ENCODE measurements around the gene BCAP31.
"Not testable (repeated sequence)": the region's sequence is repeated elsewhere in the genome, so short reads cannot be mapped to it uniquely, and the experiment has no call there.

Gene BCAP31

GRCh38 chrX:153755136-153755535 is 30.9 kb upstream of the BCAP31 start:
- Histone ChIP-seq H3K27ac (ENCODE audit: low read depth in 2 of 2, low read length in 2 of 2) (no peak overlapping the region), H3K4me1 (ENCODE audit: control insufficient read depth in 2 of 2, insufficient read depth in 2 of 2, low read length in 2 of 2) (no peaks in the 10 kb centered on the region), H3K4me3 (ENCODE audit: low read length in 2 of 2) (no peak overlapping the region), H3K27me3 (ENCODE audit: control insufficient read depth in 2 of 2, insufficient read depth in 2 of 2, low read length in 2 of 2) (peaks cover 0 to 2% of the 10 kb centered on the region in 2 donors), H3K9me3 (ENCODE audit: control insufficient read depth in 2 of 2, low read length in 2 of 2) (peaks cover 0 to 2% of the 10 kb centered on the region in 2 donors), H3K36me3 (ENCODE audit: control insufficient read depth in 2 of 2, insufficient read depth in 2 of 2, low read length in 2 of 2) (no peaks in the 10 kb centered on the region), H3K9ac (ENCODE audit: low read depth in 1 of 2, low read length in 2 of 2) (no peak overlapping the region)

GRCh38 chrX:153750127-153750774 is 26.1 kb upstream of the BCAP31 start:
- H3K36me3 ChIP-seq (ENCODE audit: control insufficient read depth in 2 of 2, insufficient read depth in 2 of 2, low read length in 2 of 2), result no peaks in the 10 kb centered on the region
- no peak overlapping the region for H3K27ac ChIP-seq (ENCODE audit: low read depth in 2 of 2, low read length in 2 of 2)
- no peaks in the 10 kb centered on the region for H3K4me1 ChIP-seq (ENCODE audit: control insufficient read depth in 2 of 2, insufficient read depth in 2 of 2, low read length in 2 of 2)
- H3K27me3 ChIP-seq (ENCODE audit: control insufficient read depth in 2 of 2, insufficient read depth in 2 of 2, low read length in 2 of 2), result peaks cover 0 to 2% of the 10 kb centered on the region in 2 donors
- no peak overlapping the region for H3K4me3 ChIP-seq (ENCODE audit: low read length in 2 of 2)
- no peaks in the 10 kb centered on the region for H3K9me3 ChIP-seq (ENCODE audit: control insufficient read depth in 2 of 2, low read length in 2 of 2)
- no peak overlapping the region for H3K9ac ChIP-seq (ENCODE audit: low read depth in 1 of 2, low read length in 2 of 2)

DNA sequence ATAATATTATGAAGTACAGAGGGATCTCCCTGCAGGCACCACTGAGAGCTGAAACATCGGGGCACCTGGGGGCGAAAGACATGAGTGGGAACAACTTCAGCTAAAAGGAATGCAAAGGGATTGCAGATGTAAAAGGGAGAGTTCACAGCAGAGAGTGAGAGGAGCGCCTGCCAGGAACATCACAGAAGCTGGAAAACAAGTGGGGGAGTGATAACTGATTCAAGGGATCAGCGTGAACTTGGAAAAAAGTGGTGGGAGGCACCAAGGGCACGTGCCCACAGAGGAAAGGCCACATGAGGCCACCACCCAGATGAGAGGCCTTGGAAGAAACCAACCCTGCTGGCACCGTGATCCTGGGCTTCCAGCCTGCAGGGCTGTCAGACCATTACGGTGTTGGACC is 24.8 kb upstream of the BCAP31 start:
- H3K4me3 ChIP-seq (ENCODE audit: low read length in 2 of 2); H3K27me3 ChIP-seq (ENCODE audit: control insufficient read depth in 2 of 2, insufficient read depth in 2 of 2, low read length in 2 of 2): not testable (repeated sequence)

DNA sequence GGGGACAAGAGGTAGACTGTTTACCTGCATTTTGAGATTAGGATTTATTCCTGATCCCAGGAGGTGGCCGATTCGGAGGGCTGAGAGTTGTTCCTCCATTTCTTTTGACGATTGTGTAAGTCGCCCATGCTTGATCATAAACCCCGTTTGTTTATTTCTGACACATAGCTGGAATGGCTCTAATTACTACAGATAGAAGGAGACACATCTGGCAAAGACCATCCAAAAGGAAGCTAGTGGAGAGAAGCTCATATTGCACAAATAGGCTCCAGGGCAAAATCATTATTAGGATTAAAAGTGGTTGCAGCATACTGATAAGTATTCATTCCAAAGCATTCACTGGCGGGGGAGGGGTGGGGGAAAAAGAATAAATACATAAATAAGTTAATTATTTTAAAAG is 22.8 kb upstream of the BCAP31 start:
- H3K4me1 ChIP-seq (ENCODE audit: control insufficient read depth in 2 of 2, insufficient read depth in 2 of 2, low read length in 2 of 2); H3K9ac ChIP-seq (ENCODE audit: low read depth in 1 of 2, low read length in 2 of 2); H3K27ac ChIP-seq (ENCODE audit: low read depth in 2 of 2, low read length in 2 of 2); H3K36me3 ChIP-seq (ENCODE audit: control insufficient read depth in 2 of 2, insufficient read depth in 2 of 2, low read length in 2 of 2); H3K27me3 ChIP-seq (ENCODE audit: control insufficient read depth in 2 of 2, insufficient read depth in 2 of 2, low read length in 2 of 2); H3K9me3 ChIP-seq (ENCODE audit: control insufficient read depth in 2 of 2, low read length in 2 of 2); H3K4me3 ChIP-seq (ENCODE audit: low read length in 2 of 2): not testable (repeated sequence)

More for the DNA sequence above, 24.8 kb upstream of the BCAP31 start:
- H3K4me1 ChIP-seq (ENCODE audit: control insufficient read depth in 2 of 2, insufficient read depth in 2 of 2, low read length in 2 of 2); H3K36me3 ChIP-seq (ENCODE audit: control insufficient read depth in 2 of 2, insufficient read depth in 2 of 2, low read length in 2 of 2); H3K27ac ChIP-seq (ENCODE audit: low read depth in 2 of 2, low read length in 2 of 2); H3K9me3 ChIP-seq (ENCODE audit: control insufficient read depth in 2 of 2, low read length in 2 of 2); H3K9ac ChIP-seq (ENCODE audit: low read depth in 1 of 2, low read length in 2 of 2): not testable (repeated sequence)

- H3K36me3 ChIP-seq (ENCODE audit: control insufficient read depth in 2 of 2, insufficient read depth in 2 of 2, low read length in 2 of 2), result no peaks in the 10 kb centered on the region
- H3K27me3 ChIP-seq (ENCODE audit: control insufficient read depth in 2 of 2, insufficient read depth in 2 of 2, low read length in 2 of 2), result peaks cover 0 to 2% of the 10 kb centered on the region in 2 donors
- H3K4me3 ChIP-seq (ENCODE audit: low read length in 2 of 2), result no peak overlapping the region
- no peak overlapping the region for H3K27ac ChIP-seq (ENCODE audit: low read depth in 2 of 2, low read length in 2 of 2)
- H3K9ac ChIP-seq (ENCODE audit: low read depth in 1 of 2, low read length in 2 of 2), result no peak overlapping the region
- no peaks in the 10 kb centered on the region for H3K9me3 ChIP-seq (ENCODE audit: control insufficient read depth in 2 of 2, low read length in 2 of 2)
- peaks cover 3 to 4% of the 10 kb centered on the region in 2 donors for H3K4me1 ChIP-seq (ENCODE audit: control insufficient read depth in 2 of 2, insufficient read depth in 2 of 2, low read length in 2 of 2)
Measured at GRCh38 chrX:153746359-153746758, 22.2 kb upstream of the BCAP31 start.

DNA sequence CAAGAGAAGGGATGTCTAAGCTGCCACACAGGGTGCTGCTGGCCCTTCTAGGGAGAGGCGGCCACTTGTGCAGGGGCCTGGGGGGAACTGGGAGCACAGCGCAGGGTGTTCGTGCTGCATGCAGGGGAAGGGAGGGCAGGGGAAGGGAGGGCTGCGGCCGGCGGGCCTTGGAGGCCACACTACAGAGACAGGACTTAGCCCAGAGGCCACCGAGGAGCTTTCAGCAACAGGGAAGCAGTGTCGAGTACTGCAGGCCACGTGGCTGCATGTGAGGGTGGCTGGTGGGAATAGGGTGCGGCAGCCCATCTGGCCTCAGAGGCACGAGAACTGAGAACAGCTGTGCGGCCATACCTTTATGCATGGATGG is 20.9 kb upstream of the BCAP31 start:
- H3K9me3 ChIP-seq (ENCODE audit: control insufficient read depth in 2 of 2, low read length in 2 of 2); H3K4me3 ChIP-seq (ENCODE audit: low read length in 2 of 2); H3K4me1 ChIP-seq (ENCODE audit: control insufficient read depth in 2 of 2, insufficient read depth in 2 of 2, low read length in 2 of 2); H3K27me3 ChIP-seq (ENCODE audit: control insufficient read depth in 2 of 2, insufficient read depth in 2 of 2, low read length in 2 of 2); H3K27ac ChIP-seq (ENCODE audit: low read depth in 2 of 2, low read length in 2 of 2); H3K9ac ChIP-seq (ENCODE audit: low read depth in 1 of 2, low read length in 2 of 2); H3K36me3 ChIP-seq (ENCODE audit: control insufficient read depth in 2 of 2, insufficient read depth in 2 of 2, low read length in 2 of 2): not testable (repeated sequence)

GRCh38 chrX:153744210-153745066 is 20.3 kb upstream of the BCAP31 start:
- H3K36me3 ChIP-seq (ENCODE audit: control insufficient read depth in 2 of 2, insufficient read depth in 2 of 2, low read length in 2 of 2), result no peaks in the 10 kb centered on the region
- no peaks in the 10 kb centered on the region for H3K9me3 ChIP-seq (ENCODE audit: control insufficient read depth in 2 of 2, low read length in 2 of 2)
- H3K4me1 ChIP-seq (ENCODE audit: control insufficient read depth in 2 of 2, insufficient read depth in 2 of 2, low read length in 2 of 2), result peaks cover 3 to 4% of the 10 kb centered on the region in 2 donors
- H3K4me3 ChIP-seq (ENCODE audit: low read length in 2 of 2), result peak overlapping the region in 1 of 2 donors; percentile 10
- peak overlapping the region in 1 of 2 donors; percentile 64 for H3K9ac ChIP-seq (ENCODE audit: low read depth in 1 of 2, low read length in 2 of 2)
- peaks cover 0 to 2% of the 10 kb centered on the region in 2 donors for H3K27me3 ChIP-seq (ENCODE audit: control insufficient read depth in 2 of 2, insufficient read depth in 2 of 2, low read length in 2 of 2)
- peak overlapping the region; percentile 61 to 63 for H3K27ac ChIP-seq (ENCODE audit: low read depth in 2 of 2, low read length in 2 of 2)

DNA sequence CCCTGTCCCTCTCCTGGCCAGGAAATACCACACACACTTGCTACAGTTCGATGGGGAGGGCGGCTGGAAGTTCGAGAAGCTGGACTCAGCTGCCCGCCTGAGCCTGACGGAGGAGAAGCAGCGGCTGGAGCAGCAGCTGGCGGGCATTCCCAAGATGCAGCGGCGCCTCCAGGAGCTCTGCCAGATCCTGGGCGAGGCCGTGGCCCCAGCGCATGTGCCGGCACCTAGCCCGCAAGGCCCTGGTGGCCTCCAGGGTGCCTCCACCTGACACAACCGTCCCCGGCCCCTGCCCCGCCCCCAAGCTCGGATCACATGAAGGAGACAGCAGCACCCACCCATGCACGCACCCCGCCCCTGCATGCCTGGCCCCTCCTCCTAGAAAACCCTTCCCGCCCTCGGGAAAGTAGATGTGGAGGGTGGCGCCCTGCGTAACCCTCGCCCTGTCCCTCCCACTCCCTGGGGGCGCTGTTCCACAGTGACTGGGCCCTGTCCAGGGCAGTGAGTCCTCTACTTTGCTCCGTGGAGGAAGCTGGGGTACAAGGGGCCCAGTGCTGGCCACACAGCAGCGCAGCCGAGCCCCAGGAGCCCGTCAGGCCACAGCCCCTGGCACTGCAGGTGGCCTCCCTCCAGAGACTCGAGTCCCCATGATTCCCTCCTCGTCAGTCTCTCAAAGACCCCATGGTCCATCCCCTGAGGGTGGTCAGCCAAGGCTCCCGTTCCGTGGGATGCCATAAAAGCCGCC is 19.5 kb upstream of the BCAP31 start:
- not testable (repeated sequence) for H3K36me3 ChIP-seq (ENCODE audit: control insufficient read depth in 2 of 2, insufficient read depth in 2 of 2, low read length in 2 of 2); H3K4me1 ChIP-seq (ENCODE audit: control insufficient read depth in 2 of 2, insufficient read depth in 2 of 2, low read length in 2 of 2); H3K9me3 ChIP-seq (ENCODE audit: control insufficient read depth in 2 of 2, low read length in 2 of 2); H3K27me3 ChIP-seq (ENCODE audit: control insufficient read depth in 2 of 2, insufficient read depth in 2 of 2, low read length in 2 of 2)
- Histone ChIP-seq H3K27ac (ENCODE audit: low read depth in 2 of 2, low read length in 2 of 2) (peak overlapping the region; percentile 61 to 63), H3K9ac (ENCODE audit: low read depth in 1 of 2, low read length in 2 of 2) (peak overlapping the region in 1 of 2 donors; percentile 64), H3K4me3 (ENCODE audit: low read length in 2 of 2) (peak overlapping the region in 1 of 2 donors; percentile 10)

GRCh38 chrX:153742796-153743467 is 18.7 kb upstream of the BCAP31 start:
- not testable (repeated sequence) for H3K9me3 ChIP-seq (ENCODE audit: control insufficient read depth in 2 of 2, low read length in 2 of 2); H3K36me3 ChIP-seq (ENCODE audit: control insufficient read depth in 2 of 2, insufficient read depth in 2 of 2, low read length in 2 of 2); H3K4me1 ChIP-seq (ENCODE audit: control insufficient read depth in 2 of 2, insufficient read depth in 2 of 2, low read length in 2 of 2); H3K9ac ChIP-seq (ENCODE audit: low read depth in 1 of 2, low read length in 2 of 2); H3K4me3 ChIP-seq (ENCODE audit: low read length in 2 of 2); H3K27me3 ChIP-seq (ENCODE audit: control insufficient read depth in 2 of 2, insufficient read depth in 2 of 2, low read length in 2 of 2)
- H3K27ac ChIP-seq (ENCODE audit: low read depth in 2 of 2, low read length in 2 of 2), result peak overlapping the region; percentile 29 to 56

GRCh38 chrX:153742111-153742510 is 17.9 kb upstream of the BCAP31 start:
- H3K9ac ChIP-seq (ENCODE audit: low read depth in 1 of 2, low read length in 2 of 2); H3K4me3 ChIP-seq (ENCODE audit: low read length in 2 of 2); H3K9me3 ChIP-seq (ENCODE audit: control insufficient read depth in 2 of 2, low read length in 2 of 2); H3K27me3 ChIP-seq (ENCODE audit: control insufficient read depth in 2 of 2, insufficient read depth in 2 of 2, low read length in 2 of 2); H3K4me1 ChIP-seq (ENCODE audit: control insufficient read depth in 2 of 2, insufficient read depth in 2 of 2, low read length in 2 of 2); H3K36me3 ChIP-seq (ENCODE audit: control insufficient read depth in 2 of 2, insufficient read depth in 2 of 2, low read length in 2 of 2); H3K27ac ChIP-seq (ENCODE audit: low read depth in 2 of 2, low read length in 2 of 2): not testable (repeated sequence)

Measured in mucosa of rectum (tissue), 2 donors.